Neural progenitor cell (in vitro differentiated cells): ENCODE results near the gene GRID1.
"Not testable (repeated sequence)": the region's sequence is repeated elsewhere in the genome, so short reads cannot be mapped to it uniquely, and the experiment has no call there.

Experiments
- CTCF ChIP-seq: fragments of 200-600 bp; sonication (generic); IDR thresholded peaks from 2 replicates; pipeline ENCODE4 v1.5.1; 2017; ENCODE audit warnings: antibody characterized with exemption, mild to moderate bottlenecking
- EZH2 ChIP-seq: fragments of 200-600 bp; sonication (generic); IDR thresholded peaks from 2 replicates; pipeline ENCODE4 v1.6.1; 2017; ENCODE audit warnings: antibody characterized with exemption, mild to moderate bottlenecking, moderate library complexity

GRCh38 chr10:85838660-85839059 lies 527.9 kb downstream of the GRID1 start:
- TF ChIP-seq CTCF, EZH2: not testable (repeated sequence)
